EL (cell line): ENCODE data around the gene MDC1.
"Not testable (repeated sequence)": the region's sequence is repeated elsewhere in the genome, so short reads cannot be mapped to it uniquely, and the experiment has no call there.

Experiments
- DNase-seq: peaks from one replicate; pipeline ENCODE4 v3.0.0-alpha.2; 2016

The MDC1 gene

DNA sequence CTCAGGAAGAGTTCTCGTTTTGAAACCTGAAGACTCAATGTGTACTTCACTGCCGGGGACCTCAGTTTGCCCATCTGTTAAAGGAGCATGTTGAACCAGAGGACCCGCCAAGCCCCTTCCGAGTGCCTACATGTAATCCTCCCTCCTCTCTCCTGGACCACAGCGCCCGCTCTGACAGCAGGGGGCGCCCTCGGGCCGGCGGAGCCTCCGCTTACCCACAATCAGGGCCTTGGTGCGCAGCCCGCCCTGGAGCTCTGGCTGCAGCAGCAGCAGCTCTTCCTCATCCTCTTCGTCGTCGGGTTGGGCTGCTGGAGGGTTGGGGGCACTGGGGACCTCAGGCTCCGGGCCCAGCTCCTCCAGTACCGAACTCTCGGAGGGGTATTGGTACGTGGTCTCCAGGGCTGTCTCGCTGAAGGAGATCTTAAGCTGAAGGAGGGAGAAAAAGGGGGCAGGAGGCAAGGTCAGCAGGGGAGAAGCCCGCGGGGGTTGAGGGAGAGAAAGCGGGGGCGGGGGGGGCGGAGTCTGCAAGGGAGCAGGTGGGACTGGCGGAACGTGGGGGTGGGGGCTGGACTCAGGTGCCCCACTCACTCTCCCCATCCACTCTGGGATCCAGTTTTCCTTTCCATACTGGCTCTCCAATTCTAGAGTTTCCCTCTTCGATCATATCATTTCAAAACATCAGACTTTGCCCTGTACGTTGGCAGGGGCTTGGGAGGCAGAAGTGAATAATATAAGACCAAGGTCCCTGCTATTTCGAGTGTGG lies 37.9 kb downstream of the MDC1 start:
- DNase-seq: peak; percentile 73

DNA sequence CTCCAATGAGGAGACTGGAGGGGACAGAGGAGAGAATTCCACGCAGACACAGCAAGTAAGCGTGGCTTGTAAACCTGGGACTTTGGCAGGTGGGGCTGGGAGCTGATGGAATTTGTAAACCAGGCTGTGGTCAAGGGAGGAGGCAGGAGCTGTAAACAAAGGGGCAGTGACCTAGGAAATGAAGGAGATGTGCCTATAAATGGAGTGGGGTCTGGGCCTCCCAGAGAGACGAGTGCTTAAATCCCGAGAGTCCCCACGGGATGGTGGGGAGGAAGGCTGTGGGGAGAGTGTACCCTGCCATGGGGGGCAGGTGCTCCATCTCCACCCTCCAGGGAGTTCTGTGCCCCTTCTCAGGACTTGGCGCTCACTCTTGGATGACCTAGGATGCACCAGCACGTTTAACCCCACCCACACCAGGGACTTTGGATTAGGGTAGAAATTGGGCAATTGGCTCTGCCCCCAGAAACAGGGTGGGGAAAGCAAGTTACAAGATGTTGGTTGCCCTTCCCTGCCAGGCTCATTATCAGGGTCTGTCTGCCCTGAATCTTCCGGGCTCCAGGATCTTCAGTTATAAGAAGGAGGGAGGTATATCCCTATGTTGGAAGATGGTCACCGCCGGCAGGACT lies 40.3 kb downstream of the MDC1 start:
- DNase-seq: no peak

DNA sequence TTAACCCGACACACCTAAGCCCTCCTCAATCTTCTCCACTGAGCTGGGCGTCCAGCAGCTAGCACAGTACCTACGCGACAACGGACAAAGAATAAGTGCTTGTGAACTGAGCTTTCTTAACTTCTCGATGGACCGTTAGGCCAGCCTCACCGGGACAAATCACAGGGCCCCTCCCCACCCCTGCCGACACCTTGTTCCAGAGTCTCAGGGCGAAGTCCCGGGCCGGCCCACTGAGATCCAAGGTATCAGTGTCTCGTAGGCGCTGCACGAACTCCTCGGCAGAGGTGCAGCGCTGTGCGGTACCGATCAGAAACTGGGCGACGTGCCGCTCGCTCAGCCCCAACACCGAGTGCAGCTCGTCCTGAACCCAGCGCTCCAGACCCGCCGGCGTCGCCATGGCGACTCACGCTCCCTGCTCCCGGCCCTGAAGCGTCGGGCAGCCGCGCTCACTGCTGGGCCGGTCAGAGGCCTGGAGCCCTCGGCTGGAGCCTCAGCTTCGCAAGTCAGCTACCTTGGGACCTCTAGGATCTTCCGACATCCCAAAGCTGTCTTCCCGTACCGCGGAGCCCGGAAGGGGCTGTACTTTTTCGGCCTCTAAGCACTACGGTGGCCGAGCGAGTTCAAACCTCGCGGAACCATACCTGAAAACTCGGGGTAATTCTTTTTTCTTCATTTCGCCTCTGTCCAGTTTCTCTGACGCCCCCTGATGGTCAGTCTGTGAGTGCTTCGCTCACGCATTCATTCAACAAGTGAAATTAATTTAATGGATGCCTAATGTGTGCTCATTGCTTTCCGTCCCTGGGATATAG lies 44.4 kb downstream of the MDC1 start, which contains the start of gene DHX16:
Gene DHX16, minus strand, starts transcription at position 562 of the 809 bp plus-strand sequence. Its CDS starts 165 bp downstream, at position 397.
- DNase-seq: peak; percentile 98

DNA sequence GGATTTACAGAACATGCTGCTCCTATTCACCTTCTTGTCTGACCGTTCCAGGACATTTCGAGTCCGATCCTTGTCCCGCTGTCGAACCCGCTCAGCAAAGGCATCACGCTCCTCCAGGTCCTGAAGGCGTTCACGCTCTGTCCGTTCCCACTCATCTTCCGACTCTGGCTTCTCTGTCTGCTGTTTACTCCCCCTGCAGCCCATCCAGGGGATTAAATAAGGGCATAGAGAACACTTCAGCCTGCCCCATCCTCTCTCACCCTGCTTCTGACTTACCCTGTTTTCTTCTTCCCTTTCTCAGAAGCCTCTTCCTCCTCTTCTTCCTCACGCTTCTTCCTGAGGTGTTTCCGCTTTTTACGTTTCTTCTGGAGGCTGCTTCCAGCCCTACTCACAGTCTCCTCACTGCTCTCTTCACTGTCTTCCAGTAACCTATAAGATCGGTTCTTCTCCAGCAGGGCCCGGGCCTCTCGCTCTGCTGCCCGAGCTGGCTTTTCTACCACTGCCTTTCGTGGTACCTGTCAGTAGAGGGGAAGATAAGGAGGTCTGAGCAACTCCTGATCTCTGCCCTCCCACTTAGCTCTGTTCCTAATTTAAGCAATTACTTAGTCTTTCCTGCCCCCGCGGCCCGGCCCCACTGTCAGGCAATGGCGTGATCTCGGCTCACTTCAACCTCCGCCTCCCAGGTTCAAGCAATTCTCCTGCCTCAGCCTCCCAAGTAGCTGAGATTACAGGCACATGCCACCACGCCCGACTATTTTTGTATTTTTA lies 46.1 kb downstream of the MDC1 start:
- DNase-seq: no peak

DNA sequence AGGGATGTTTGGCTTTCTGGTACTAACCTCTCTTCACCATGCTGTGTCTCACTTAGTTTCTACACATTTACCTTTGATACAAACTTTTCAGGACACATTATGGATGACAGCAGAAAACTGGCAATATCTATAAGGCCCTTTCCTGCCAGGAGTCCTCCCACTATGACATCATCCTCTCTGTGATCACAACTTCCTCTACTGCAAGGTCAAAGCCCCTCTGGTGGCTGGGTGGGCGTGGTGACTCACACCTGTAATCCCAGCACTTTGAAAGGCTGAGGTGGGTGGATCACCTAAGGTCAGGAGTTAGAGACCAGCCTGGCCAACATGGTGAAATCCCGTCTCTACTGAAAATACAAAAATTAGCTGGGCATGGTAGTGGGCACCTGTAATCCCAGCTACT lies 50.8 kb downstream of the MDC1 start:
- peak; percentile 34 for DNase-seq

DNA sequence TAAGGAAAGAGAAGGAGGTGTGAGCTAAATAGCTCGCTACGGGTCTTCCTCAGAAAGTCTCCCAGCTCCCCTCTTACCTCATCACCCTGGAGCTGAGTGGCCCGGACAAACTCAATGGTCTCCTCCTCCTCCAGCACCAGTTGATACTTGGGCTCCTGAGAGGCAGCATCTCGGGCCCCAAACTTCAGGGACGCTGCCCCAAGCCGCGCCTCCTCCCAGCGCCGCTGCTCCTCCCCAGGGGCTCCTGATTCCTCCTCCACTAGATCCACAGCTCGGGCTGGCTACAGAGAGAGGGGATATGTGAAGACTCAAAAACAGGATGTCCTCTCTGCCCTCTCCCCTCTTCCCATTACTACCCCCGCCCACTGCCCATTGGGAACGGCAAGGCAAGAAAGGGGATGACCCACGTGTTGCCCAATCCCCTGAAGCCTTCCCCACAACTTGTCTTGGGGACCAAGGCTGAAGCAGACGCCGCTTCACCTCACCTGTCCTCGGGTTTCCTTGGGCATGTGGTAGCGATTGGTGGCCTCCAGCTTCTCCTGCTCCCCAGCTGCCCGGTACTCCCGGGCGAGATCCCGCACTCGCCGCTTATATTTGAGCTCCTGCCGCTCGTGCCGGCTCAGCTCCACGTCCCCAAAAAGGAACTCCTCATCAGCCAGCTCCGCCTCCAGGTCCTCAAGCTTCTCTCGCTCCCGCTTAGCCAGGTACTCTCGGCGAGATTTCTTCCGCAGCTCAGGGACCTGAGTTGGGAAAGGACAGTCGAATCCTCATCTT lies 51.9 kb downstream of the MDC1 start:
- no peak for DNase-seq

DNA sequence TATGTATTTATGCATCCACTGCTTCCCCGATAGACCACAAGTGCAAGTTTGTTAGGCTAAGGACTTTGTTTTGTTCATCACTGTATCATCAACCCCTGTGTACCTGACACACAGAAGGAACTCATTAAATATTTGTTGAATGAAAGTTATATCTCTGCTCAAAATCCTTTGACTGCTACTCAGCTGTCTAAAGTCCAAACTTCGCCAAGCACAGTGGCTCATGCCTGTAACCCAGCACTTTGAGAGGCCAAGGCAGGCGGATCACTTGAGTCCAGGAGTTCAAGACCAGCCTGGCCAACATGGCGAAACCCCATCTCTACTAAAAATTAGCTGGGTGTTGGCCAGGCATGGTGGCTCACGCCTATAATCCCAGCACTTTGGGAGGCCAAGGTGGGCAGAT lies 59.2 kb downstream of the MDC1 start:
- not testable (repeated sequence) for DNase-seq

DNA sequence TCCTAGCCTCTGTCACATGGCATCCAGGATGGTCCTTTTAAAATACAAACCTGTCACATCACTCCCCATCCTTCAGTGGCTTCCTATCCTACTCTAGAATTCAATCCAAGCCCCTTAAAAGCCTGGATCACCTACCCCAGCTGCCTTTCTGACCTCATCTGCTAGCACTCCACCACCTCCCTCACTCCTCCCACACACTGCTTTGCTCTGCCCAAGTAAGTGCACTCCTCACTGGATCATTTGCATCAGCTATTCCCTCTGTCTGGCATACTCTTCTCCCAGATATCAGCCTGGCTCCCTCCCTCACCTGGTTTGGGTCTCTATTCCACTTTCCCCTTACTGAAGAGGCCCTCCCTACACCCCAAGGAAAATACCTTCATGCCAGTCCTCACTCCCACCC lies 59.6 kb downstream of the MDC1 start:
- DNase-seq: no peak

DNA sequence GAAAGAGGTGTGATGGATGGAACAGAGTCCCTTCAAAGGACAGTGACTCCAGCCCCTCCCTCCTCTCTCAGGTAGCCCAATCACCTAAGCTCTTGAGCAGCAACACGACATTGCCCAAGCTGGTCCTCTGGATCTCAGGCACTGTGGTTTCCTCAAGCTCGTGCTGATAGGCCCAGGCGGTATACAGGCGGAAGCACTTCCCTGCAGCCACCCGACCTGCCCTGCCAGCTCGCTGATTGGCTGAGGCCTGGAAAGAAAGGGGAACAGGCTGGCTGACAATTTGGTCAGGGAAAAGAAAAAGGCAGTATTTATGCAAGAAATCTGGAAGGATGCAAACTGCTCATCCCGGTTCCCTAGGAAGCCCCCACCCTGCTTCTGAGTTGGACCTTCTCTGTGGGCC lies 60.6 kb downstream of the MDC1 start:
- no peak for DNase-seq

DNA sequence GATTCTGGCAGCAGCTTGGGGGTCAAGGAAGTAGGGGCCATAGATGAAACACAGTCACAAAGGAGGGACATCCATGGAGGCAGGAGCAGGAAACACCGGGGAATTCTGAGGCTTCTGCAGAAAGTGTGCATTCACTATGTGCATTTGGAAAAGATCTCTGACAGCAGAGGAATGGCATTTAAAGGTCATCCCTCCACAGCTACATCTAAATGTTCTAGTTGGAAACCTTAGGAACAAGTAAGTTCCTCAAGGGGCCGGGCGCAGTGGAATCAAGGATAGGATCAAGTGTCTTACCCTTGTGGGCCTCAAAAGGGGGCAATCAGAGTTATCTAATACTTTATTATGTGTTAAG lies 61.4 kb downstream of the MDC1 start:
- peak; percentile 25 for DNase-seq

DNA sequence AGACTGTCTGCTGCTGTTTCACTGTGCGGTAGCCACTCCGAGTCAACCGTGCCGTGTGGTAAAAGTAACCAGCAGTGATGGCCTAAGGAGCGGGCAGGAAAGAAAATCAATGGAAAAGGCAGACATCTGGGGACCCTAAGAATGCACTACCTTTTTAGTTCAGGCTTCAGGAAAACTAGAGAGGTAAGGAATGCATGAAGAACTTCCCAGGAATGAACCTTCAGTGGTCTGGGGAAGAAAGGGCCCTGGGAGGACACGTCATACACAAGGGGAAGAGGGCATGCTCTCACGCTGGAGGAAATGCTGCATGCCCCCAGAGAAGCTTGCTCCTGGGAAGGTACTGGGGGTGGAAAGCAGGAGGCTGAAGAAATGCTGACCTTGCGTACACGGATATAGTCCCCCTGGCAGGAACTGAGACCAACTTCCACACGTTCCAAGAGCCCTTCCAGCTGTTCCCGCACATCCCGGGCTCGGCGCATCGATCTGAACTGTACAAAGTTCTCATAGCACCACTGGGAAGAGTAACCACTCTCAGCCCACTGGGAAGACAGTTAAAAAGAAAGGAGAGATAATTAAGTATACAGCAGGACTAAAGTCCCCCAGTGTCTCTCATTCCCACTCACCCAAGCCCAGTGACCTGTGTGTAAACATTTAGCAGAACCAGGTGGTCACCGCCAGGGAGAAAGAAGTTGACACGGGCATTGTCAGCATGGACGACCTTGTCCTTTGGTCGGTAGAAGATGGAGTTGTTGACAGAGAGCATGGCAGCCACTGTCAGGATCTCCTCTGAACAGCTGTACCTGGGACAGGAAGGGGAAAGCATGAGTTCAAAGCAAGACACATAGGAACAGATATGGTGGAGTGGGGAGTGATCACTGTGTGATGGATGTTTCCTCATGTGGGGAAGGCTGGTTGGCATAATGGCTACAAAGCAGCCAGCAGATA lies 62.0 kb downstream of the MDC1 start:
- no peak for DNase-seq

DNA sequence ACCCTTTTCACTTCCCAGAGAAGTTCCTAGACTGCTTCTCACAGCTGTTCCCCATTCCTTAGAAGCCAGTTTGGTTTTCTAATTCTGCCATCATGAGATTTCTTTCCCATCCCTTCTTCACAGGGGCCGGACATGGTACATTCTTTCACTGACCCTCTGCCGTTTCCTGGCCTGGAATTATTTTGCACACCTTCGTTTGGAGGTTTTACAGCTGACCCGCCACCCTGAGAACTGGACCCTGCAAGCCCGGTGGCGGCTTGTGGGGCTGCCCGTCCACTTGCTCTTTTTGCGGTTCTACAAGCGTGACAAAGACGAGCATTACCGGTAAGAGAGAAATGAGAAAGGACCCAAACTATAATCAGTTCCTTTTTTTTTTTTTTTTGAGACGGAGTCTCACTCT lies 65.9 kb downstream of the MDC1 start:
- DNase-seq: no peak
